NK-92 (cell line): ENCODE results near the gene OR2Z1.

ENCODE experiments used
- DNase-seq: peaks from one replicate; lab custom pipeline; 2025; ENCODE audit not compliant: unreplicated experiment; lab: John Stamatoyannopoulos, UW

OR2Z1 gene, protein sequence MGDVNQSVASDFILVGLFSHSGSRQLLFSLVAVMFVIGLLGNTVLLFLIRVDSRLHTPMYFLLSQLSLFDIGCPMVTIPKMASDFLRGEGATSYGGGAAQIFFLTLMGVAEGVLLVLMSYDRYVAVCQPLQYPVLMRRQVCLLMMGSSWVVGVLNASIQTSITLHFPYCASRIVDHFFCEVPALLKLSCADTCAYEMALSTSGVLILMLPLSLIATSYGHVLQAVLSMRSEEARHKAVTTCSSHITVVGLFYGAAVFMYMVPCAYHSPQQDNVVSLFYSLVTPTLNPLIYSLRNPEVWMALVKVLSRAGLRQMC

GRCh38 chr19:8721334-8721733, at the start of gene OR2Z1:
TSS of gene OR2Z1 (plus strand) at chr19:8721634. CDS start at chr19:8731029, 9,395 bp downstream.
- DNase-seq = no peak

DNA sequence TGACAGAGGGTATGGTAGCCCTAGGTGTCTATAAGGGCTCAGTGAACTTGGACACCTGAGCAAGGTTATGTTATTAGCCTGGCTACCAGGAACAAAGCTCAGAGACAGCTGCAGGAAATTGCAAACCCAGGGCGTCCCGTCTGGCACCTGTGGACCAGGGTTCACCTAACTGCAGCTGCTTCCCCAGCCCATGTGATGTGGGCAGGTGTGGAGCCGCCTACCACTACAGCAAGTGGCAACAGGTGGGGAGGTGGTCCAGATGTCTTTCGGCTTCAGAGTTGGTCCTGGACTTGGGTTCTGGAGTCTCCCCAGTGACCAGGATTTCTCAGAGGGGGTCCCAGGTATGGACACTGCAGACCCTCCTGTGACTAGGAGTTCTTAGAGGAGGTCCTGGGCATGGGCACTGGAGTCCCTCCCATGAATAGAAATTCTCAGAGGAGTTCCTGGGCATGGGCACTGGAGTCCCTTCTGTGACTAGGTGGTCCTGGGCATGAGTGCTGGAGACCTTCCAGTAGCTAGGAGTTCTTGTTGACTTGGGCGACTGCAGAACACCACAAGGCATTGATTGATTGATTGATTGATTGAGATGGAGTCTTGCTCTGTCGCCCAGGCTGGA, 48.0 kb upstream of the OR2Z1 start:
- DNase-seq = no peak

DNA sequence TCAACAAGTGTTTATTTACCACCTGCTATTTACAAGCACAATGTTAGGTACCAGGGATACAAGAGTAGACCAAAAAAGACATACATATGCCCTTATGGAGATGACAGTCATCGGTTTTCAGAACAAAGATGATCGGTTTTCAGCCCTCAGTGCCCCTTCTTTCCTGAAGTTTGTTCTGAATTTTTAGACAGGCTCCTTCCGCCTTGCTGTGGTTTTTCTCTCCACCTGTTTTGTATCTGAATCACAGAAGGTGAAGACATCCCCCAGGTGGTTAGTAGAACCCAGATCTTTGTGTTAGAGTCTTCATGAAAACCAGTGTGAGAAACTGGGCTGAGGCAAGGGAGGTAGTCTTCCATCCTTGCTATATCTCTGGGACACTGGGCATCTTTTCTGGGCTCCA, 46.4 kb upstream of the OR2Z1 start:
- no peak for DNase-seq

DNA sequence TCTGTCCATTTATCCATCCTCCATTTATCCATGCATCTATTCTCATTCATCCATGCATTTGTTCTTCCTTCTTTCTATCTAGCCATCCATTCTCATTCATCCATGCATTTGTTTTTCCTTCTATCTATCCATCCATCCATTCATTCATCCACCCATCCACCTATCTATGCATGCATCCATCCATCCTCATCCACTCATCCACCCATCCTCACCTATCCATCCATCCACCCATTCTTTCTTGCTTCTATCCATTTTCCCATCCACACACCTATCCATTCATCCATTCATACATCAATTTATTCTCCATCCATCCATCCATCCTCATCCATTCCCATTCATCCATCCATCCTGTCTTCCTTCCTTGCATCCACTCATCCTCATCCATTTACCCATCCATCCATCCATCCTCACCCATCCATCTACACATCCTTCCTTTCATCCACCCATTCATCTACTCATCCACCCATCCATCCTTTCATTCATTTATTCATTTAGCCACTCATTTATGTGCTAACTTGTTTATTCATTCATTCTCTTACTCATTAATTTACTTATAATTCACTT, 43.1 kb upstream of the OR2Z1 start:
- DNase-seq = no peak

- DNase-seq = no peak
Measured at GRCh38 chr19:8680676-8681344, 40.6 kb upstream of the OR2Z1 start.

DNA sequence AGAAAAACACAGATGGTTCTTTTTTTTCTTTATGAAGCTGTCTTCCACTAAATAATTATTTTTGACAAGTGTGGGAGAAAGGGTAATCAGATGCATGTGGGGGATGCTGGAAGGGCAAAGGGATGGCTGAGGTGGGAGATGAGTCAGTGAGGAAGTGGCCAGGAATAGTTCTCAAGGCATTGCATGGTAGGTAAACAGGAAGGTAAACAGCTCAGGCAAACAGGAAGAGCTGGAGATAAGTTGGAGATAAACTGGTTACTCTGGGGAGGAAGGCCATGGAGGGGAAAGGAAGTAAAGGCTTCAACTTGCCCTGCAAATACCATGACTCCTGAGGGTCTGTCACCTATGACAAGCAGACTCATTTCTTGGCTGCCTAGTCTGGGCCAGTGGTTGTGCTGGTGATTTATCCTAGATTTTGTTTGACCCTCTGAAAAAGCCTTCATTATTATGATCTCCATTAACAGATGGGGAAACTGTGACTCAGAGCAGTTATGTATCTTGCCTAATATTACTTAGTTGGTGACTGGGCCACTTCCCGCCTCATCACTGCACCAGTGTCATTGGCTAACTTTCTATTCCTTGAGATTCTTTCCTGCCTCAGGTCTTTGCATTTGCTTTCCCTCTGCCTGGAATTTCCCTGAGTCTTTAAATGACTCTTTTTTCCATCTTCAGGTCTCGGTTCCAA, 39.9 kb upstream of the OR2Z1 start:
- DNase-seq = no peak

- DNase-seq = no peak
Measured at GRCh38 chr19:8682472-8682871, 39.0 kb upstream of the OR2Z1 start.

- DNase-seq = no peak
Measured at GRCh38 chr19:8682931-8683330, 38.5 kb upstream of the OR2Z1 start.

- DNase-seq = no peak
Measured at GRCh38 chr19:8684001-8684902, 37.2 kb upstream of the OR2Z1 start.

DNA sequence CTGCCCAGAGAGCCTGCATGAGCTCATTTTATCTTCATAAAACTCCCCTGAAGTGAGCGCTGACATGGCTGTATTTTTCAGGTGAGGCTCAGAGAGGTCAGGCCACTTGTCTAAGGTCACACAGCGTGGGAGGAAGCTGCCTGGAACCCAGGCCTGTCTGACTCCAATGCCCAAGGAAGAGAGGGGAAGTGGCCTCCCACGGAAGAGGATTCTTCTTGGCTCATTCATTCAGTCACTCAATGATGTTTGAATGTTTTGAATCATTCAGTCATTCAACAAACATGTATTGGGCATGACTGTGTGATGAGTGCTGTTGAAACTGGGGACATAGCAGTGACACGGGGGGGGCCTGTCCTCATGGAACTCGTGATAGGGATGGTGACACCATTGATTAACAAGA, 34.9 kb upstream of the OR2Z1 start:
- DNase-seq = no peak

- DNase-seq = no peak
Measured at GRCh38 chr19:8688930-8689329, 32.5 kb upstream of the OR2Z1 start.

DNA sequence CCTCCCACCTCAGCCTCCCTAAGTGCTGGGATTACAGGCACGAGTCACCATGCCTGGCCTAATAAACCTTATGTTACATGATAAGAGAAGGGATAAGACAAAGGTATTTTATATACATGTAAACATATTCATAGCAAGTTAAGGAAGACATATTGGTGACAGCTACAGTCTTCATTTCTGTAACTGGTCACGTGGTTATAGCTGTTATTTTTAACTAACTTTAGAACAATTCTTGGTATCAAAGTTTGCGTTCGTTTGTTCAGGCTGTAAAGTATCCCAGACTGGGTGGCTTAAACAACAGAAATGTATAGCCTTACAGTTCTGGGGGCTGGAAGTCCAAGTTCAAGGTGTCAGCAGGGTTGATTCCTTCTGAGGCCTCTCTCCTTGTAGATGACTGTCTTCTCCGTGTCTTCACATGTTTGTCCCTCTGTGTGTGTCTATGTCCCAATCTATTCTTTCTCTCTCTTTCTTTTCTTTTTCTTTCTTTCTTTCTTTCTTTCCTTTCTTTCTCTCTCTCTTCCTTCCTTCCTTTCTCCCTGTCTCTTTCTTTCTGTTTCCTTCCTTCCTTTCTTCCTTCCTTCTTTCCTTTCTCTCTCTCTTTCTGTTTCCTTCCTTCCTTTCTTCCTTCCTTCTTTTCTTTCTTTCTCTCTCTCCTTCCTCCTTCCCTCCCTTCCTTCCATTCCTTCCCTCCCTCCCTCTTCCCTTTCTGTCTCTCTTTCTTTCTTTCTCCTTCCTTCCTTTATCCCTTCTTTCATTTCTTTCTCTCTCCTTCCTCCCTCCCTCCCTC, 30.5 kb upstream of the OR2Z1 start:
- DNase-seq = no peak

- DNase-seq = no peak
Measured at GRCh38 chr19:8695501-8695900, 25.9 kb upstream of the OR2Z1 start.

GRCh38 chr19:8695911-8696310, 25.5 kb upstream of the OR2Z1 start:
- DNase-seq = no peak

DNA sequence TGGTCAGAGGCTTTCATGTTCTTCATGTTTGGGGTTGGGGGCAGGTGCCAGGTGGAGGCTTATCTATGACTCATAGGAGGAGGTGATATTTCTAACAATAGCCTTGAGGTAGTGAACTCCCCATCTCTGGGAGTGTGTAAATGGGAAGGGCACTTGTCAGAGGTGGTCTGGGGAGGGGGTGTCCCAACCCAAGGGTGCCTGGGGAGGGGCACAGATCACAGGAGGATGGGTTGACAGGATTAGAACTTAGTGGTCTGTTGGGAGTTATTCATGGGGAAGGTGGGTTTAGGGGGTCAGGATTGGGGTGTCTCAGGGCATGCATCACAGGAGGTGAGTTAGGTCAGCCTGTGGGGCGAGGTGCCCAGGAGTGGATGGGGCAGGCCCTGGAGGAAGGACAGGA, 24.4 kb upstream of the OR2Z1 start:
- no peak for DNase-seq

- no peak for DNase-seq
Measured at GRCh38 chr19:8697671-8698432, 23.6 kb upstream of the OR2Z1 start.

DNA sequence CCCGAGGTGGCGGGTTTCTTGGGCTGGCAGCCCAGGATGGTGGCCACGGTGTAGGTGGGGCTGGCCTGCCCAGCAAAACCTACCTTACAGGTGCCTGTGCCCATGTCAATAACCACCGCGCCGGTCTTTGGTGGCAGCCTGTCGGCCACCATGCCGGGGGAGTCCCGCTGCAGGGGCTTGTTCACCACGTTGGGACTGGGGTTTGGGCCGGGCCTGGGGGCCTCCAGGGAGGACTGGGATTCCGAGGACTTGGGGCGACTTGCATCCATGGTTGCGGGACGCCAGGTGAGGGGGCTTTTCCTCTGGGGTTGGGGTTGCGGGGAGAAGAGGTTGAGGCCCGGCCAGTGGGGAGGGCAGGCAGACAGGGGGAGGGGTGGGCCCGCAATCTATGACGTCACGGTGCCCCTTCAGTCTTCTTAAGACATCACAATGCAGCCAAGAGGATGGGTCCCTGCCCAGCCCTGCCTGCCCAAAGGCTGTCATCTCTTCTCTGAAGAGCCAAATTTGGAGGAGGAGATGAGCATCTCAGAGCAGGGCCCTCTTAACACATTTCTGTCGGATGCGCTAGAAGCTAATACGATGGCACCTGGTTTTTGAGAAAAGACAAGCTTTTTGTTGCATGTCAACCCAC, 22.9 kb upstream of the OR2Z1 start, which contains the start of gene ACTL9:
TSS of gene ACTL9 (minus strand) at position 363 of the 631 bp plus-strand sequence. CDS start at position 269, 94 bp downstream.
- no peak for DNase-seq

DNA sequence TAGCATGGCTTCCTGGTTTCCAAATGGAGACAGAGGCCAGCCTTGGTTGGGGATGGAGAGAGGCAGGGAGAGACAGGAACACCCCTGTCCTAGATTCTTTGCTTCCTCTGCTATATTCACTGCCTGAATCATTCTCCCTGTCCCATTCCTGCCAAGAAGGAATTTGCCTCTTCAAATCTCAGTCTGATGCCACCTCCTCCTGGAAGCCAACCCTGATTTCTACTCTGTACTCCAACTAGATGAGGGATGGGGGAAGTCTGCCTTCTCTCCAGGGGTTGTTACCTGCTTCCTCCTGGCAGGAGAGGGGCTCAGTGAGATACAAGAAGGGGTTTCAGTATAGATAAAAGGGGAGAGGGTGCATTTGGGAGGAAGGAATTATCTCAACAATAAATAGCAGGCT, 21.5 kb upstream of the OR2Z1 start:
- DNase-seq = no peak
